ENCODE data around the gene NPHP3. TPM values are rescaled to one million over a fixed set of nuclear protein-coding genes. Genes with fewer than 3 reads are reported as not detected.

Gene NPHP3
- total RNA-seq, 1 donor from 2014 or later, result 32.0 TPM

DNA sequence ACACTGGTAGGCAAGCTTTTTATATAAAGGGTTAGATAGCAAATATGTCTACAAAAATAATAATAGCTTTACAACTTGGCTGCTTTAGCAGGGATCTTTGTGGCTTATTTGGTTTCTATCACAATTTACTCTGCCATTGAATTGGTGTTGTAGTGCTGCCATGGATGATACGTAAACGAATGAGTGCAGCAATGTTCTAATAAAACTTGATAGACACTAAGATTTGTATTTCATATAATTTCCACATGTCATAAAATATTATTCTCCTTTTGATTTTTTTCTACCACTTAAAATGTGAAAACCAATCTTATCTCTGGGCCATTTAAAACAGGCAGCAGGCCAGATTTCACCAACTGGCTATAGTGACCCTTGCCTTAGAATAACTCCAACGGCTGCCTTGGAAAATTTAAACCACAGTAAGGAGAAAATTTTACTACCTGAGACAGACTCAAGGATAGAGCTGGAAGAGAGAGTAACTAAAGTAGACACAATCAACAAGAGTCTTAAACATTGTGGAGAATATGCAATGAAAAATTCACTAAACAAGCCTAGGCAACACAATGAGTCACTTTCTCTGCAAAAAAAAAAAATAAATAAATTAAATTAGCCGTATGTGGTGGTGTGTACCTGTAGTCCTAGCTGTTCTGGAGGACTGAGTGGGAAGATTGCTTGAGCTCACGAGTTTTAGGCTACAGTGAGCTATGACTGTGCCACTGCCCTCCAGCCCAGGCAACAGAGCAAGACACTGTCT lies 8.1 kb downstream of the NPHP3 start:
- no peak overlapping the region for H3K9ac ChIP-seq (ENCODE audit: low read length)
- peaks cover 19% of the 10 kb centered on the region for H3K36me3 Mint-ChIP-seq (ENCODE audit: low read depth, unreplicated experiment)
- no peak overlapping the region for H2AFZ ChIP-seq (ENCODE audit: low read depth, low read length)
- H3K36me3 ChIP-seq (ENCODE audit: insufficient read depth, low read length), result peaks cover 43% of the 10 kb centered on the region
- no peaks in the 10 kb centered on the region for H3K4me1 ChIP-seq (ENCODE audit: insufficient read depth, low read length)
- no peak overlapping the region for H3K4me2 ChIP-seq (ENCODE audit: low read length)
- no peak for DNase-seq (ENCODE audit: low read depth)
- no peaks in the 10 kb centered on the region for H4K20me1 ChIP-seq (ENCODE audit: insufficient read depth, low read length)
- no peak for TF ChIP-seq EZH2 (IDR thresholded peaks at IDR 0.05; ENCODE audit: insufficient read depth, low read length)
- TF ChIP-seq, protein P1, sequence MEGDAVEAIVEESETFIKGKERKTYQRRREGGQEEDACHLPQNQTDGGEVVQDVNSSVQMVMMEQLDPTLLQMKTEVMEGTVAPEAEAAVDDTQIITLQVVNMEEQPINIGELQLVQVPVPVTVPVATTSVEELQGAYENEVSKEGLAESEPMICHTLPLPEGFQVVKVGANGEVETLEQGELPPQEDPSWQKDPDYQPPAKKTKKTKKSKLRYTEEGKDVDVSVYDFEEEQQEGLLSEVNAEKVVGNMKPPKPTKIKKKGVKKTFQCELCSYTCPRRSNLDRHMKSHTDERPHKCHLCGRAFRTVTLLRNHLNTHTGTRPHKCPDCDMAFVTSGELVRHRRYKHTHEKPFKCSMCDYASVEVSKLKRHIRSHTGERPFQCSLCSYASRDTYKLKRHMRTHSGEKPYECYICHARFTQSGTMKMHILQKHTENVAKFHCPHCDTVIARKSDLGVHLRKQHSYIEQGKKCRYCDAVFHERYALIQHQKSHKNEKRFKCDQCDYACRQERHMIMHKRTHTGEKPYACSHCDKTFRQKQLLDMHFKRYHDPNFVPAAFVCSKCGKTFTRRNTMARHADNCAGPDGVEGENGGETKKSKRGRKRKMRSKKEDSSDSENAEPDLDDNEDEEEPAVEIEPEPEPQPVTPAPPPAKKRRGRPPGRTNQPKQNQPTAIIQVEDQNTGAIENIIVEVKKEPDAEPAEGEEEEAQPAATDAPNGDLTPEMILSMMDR (IDR thresholded peaks at IDR 0.05; ENCODE audit: insufficient read depth, low read depth, low read length), result no peak
- H3K79me2 ChIP-seq (ENCODE audit: insufficient read depth, low read length), result peaks cover under 1% of the 10 kb centered on the region
- H3K4me3 Mint-ChIP-seq (ENCODE audit: unreplicated experiment), result no peak overlapping the region
- no peak overlapping the region for H3K27ac ChIP-seq (ENCODE audit: low read depth, low read length)
- H3K9me3 Mint-ChIP-seq (ENCODE audit: unreplicated experiment), result no peaks in the 10 kb centered on the region
- no peaks in the 10 kb centered on the region for H3K9me3 ChIP-seq (ENCODE audit: insufficient read depth, low read depth, low read length)
- H3K27me3 ChIP-seq (ENCODE audit: insufficient read depth, low read length), result no peaks in the 10 kb centered on the region
- FAIRE-seq, result no peak
- H3K27ac Mint-ChIP-seq (ENCODE audit: unreplicated experiment), result no peak overlapping the region
- H3K27me3 Mint-ChIP-seq (ENCODE audit: low read depth, unreplicated experiment), result no peaks in the 10 kb centered on the region
- H3K4me3 ChIP-seq (ENCODE audit: insufficient read depth, low read depth, low read length), result no peak overlapping the region
- peaks cover under 1% of the 10 kb centered on the region for H3K4me1 Mint-ChIP-seq (ENCODE audit: low read depth, unreplicated experiment)

DNA sequence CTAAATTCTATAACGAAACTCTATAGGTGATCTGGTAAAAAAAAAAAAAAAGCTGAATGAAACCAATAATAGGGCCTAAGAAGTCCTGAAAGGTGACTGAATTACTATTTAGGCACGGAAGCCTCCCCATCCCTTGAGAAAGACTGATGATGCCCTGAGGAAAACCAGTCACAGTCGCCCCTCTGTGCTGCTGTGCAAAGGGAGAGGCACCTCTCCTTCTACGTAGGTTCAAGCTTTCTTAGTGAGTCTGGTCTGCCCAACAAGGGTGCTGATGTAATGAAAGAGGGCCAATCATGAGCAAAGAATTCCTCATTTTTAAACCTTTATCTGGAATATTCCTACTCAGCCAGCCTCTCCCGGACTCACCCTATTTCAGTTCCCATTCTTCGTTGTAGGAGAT lies 11.9 kb downstream of the NPHP3 start:
- no peak overlapping the region for H3K4me2 ChIP-seq (ENCODE audit: low read length)
- no peaks in the 10 kb centered on the region for H3K27me3 Mint-ChIP-seq (ENCODE audit: low read depth, unreplicated experiment)
- no peaks in the 10 kb centered on the region for H3K9me3 Mint-ChIP-seq (ENCODE audit: unreplicated experiment)
- no peak for TF ChIP-seq EZH2 (IDR thresholded peaks at IDR 0.05; ENCODE audit: insufficient read depth, low read length)
- TF ChIP-seq, protein P1 (IDR thresholded peaks at IDR 0.05; ENCODE audit: insufficient read depth, low read depth, low read length), result no peak
- H3K36me3 ChIP-seq (ENCODE audit: insufficient read depth, low read length), result peaks cover 42% of the 10 kb centered on the region
- H4K20me1 ChIP-seq (ENCODE audit: insufficient read depth, low read length), result no peaks in the 10 kb centered on the region
- H3K36me3 Mint-ChIP-seq (ENCODE audit: low read depth, unreplicated experiment), result peaks cover 16% of the 10 kb centered on the region
- no peaks in the 10 kb centered on the region for H3K4me1 Mint-ChIP-seq (ENCODE audit: low read depth, unreplicated experiment)
- no peaks in the 10 kb centered on the region for H3K9me3 ChIP-seq (ENCODE audit: insufficient read depth, low read depth, low read length)
- H3K79me2 ChIP-seq (ENCODE audit: insufficient read depth, low read length), result no peaks in the 10 kb centered on the region
- H3K4me1 ChIP-seq (ENCODE audit: insufficient read depth, low read length), result no peaks in the 10 kb centered on the region
- H3K9ac ChIP-seq (ENCODE audit: low read length), result no peak overlapping the region
- H3K27me3 ChIP-seq (ENCODE audit: insufficient read depth, low read length), result no peaks in the 10 kb centered on the region
- FAIRE-seq (no peak), DNase-seq (ENCODE audit: low read depth) (no peak)
- no peak overlapping the region for H3K4me3 Mint-ChIP-seq (ENCODE audit: unreplicated experiment)
- H3K4me3 ChIP-seq (ENCODE audit: insufficient read depth, low read depth, low read length), result no peak overlapping the region
- H3K27ac ChIP-seq (ENCODE audit: low read depth, low read length), result no peak overlapping the region
- H3K27ac Mint-ChIP-seq (ENCODE audit: unreplicated experiment), result no peak overlapping the region
- no peak overlapping the region for H2AFZ ChIP-seq (ENCODE audit: low read depth, low read length)

DNA sequence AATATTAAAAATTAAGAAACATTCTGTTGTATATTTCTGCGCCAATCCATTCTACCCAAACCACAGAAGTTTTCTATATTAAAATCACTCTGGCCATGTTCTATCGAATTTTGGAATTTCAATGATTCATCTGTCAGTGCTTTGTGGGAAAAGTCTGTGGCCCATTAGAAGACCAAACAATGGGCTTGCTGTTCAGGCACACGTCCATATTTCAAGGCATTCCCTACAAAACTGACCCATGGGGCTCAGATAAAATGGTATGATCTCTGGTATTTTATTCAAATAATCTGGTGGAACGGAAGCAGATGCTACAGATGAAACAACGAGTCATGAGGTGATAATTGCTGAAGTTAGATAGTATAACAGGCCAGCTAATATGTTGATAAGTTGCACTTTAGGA lies 12.4 kb downstream of the NPHP3 start:
- Mint-ChIP-seq H3K27me3 (ENCODE audit: low read depth, unreplicated experiment) (no peaks in the 10 kb centered on the region), H3K4me3 (ENCODE audit: unreplicated experiment) (no peak overlapping the region), H3K36me3 (ENCODE audit: low read depth, unreplicated experiment) (peaks cover 16% of the 10 kb centered on the region), H3K27ac (ENCODE audit: unreplicated experiment) (no peak overlapping the region), H3K9me3 (ENCODE audit: unreplicated experiment) (no peaks in the 10 kb centered on the region), H3K4me1 (ENCODE audit: low read depth, unreplicated experiment) (no peaks in the 10 kb centered on the region)
- H3K36me3 ChIP-seq (ENCODE audit: insufficient read depth, low read length), result peaks cover 39% of the 10 kb centered on the region
- H3K4me1 ChIP-seq (ENCODE audit: insufficient read depth, low read length), result no peaks in the 10 kb centered on the region
- H3K27ac ChIP-seq (ENCODE audit: low read depth, low read length), result no peak overlapping the region
- FAIRE-seq, result no peak
- no peak overlapping the region for H3K4me3 ChIP-seq (ENCODE audit: insufficient read depth, low read depth, low read length)
- no peak overlapping the region for H3K9ac ChIP-seq (ENCODE audit: low read length)
- H2AFZ ChIP-seq (ENCODE audit: low read depth, low read length), result no peak overlapping the region
- H3K4me2 ChIP-seq (ENCODE audit: low read length), result no peak overlapping the region
- no peaks in the 10 kb centered on the region for H3K79me2 ChIP-seq (ENCODE audit: insufficient read depth, low read length)
- no peaks in the 10 kb centered on the region for H4K20me1 ChIP-seq (ENCODE audit: insufficient read depth, low read length)
- peak; percentile 32 for DNase-seq (ENCODE audit: low read depth)
- TF ChIP-seq EZH2 (IDR thresholded peaks at IDR 0.05; ENCODE audit: insufficient read depth, low read length), result no peak
- TF ChIP-seq, protein P1 (IDR thresholded peaks at IDR 0.05; ENCODE audit: insufficient read depth, low read depth, low read length), result no peak
- H3K9me3 ChIP-seq (ENCODE audit: insufficient read depth, low read depth, low read length), result no peaks in the 10 kb centered on the region
- H3K27me3 ChIP-seq (ENCODE audit: insufficient read depth, low read length), result no peaks in the 10 kb centered on the region

Measured in astrocyte (in vitro differentiated cells and primary cell).